ENCODE data around the gene OR5K2. TPM values are rescaled to one million over a fixed set of nuclear protein-coding genes. Genes with fewer than 3 reads are reported as not detected.

OR5K2 gene
- not detected for total RNA-seq
- not detected for total RNA-seq (2013)

DNA sequence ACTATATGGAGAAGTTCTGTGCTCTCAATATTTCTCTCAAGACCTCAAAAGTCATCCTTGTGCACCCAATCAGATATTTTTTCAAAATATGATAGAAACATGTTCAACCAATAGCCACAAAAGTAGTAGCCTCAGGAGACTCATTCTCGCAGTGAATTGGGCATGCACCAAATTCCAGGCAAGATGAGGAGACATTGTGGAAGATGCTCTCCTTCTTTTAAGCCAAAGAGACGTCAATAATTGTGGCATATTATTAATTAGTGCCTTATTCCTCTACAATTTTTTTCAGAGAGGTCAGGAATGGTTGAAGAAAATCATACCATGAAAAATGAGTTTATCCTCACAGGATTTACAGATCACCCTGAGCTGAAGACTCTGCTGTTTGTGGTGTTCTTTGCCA, at the start of gene OR5K2:
Gene OR5K2 (plus strand): TSS at position 301 of the 400 bp plus-strand sequence. CDS start 0 bp downstream, at position 301.
- ATAC-seq (no peak), DNase-seq (no peak)
- no peaks in the 10 kb centered on the region for H3K4me1 Mint-ChIP-seq
- WGBS (ENCODE audit: insufficient coverage), result no CpG with 5 or more reads among the region's 2 CpGs
- no peak within 1 kb of the TSS for H3K4me3 ChIP-seq (ENCODE audit: low read length)
- no peak for TF ChIP-seq CTCF (IDR thresholded peaks at IDR 0.05)
- H3K4me1 ChIP-seq (ENCODE audit: control insufficient read depth, insufficient read depth, low read length), result no peaks in the 10 kb centered on the region
- intact Hi-C loops (cut with micrococcal nuclease), result no loop called here
- H3K27ac ChIP-seq (ENCODE audit: low read length), result no peak within 1 kb of the TSS
- no peaks in the 10 kb centered on the region for H3K27me3 Mint-ChIP-seq (ENCODE audit: low read depth in 2 of 2)
- H3K36me3 Mint-ChIP-seq, result no peaks in the 10 kb centered on the region
- no peak within 1 kb of the TSS for H3K27ac Mint-ChIP-seq
- H3K9me3 Mint-ChIP-seq, result no peaks in the 10 kb centered on the region
- H3K4me3 Mint-ChIP-seq, result no peak within 1 kb of the TSS
- no peaks in the 10 kb centered on the region for H3K36me3 ChIP-seq (ENCODE audit: control insufficient read depth, insufficient read depth, low read length)
- H3K9me3 ChIP-seq (ENCODE audit: control insufficient read depth, insufficient read depth, low read length), result no peaks in the 10 kb centered on the region
- H3K27me3 ChIP-seq (ENCODE audit: control insufficient read depth, insufficient read depth, low read length), result no peaks in the 10 kb centered on the region

DNA sequence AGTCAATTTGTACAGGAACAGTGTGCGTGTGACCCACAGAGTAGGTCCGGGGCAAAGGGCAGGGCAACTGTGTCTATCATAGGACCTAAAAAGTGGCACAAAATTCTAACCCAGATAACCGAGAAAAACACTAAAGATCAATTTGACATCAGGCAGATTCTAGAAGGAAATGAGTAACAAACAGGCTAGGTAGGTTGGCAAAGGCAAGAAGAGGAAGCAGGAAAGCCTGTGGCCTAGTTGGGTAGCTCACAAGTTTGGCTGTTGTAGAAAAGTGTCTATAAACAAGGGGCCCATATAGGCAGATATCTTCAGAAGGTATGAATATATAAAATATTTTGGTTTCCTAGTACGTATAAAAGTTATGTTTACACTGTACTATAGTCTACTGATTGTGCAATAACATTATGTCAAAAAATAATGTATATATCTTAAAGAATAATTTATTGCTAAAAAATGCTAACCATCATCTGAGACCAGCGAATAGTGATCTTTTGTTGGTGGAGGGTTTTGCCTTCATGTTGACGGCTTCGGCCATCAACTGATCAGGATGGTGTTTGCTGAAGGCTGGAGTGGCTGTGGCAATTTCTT, 47.8 kb upstream of the OR5K2 start:
- Histone ChIP-seq H3K27ac (ENCODE audit: low read length) (no peak overlapping the region), H3K4me3 (ENCODE audit: low read length) (no peak overlapping the region), H3K27me3 (ENCODE audit: control insufficient read depth, insufficient read depth, low read length) (peaks cover 2% of the 10 kb centered on the region), H3K9me3 (ENCODE audit: control insufficient read depth, insufficient read depth, low read length) (no peaks in the 10 kb centered on the region), H3K4me1 (ENCODE audit: control insufficient read depth, insufficient read depth, low read length) (peaks cover 3% of the 10 kb centered on the region), H3K36me3 (ENCODE audit: control insufficient read depth, insufficient read depth, low read length) (no peaks in the 10 kb centered on the region)
- Mint-ChIP-seq H3K27me3 (ENCODE audit: low read depth in 2 of 2) (peaks cover 8 to 12% of the 10 kb centered on the region in 2 donors), H3K9me3 (peaks cover 0 to 4% of the 10 kb centered on the region in 2 donors), H3K36me3 (no peaks in the 10 kb centered on the region), H3K27ac (no peak overlapping the region), H3K4me3 (no peak overlapping the region), H3K4me1 (no peaks in the 10 kb centered on the region)
- DNase-seq (no peak), ATAC-seq (no peak)
- no peak for TF ChIP-seq CTCF (IDR thresholded peaks at IDR 0.05)
- intact Hi-C loops (cut with micrococcal nuclease), result no loop called here
- 88% methylated on average over 6 of the region's 7 CpGs for WGBS (ENCODE audit: insufficient coverage)

- no peak overlapping the region for H3K4me3 ChIP-seq (ENCODE audit: low read length)
- Mint-ChIP-seq H3K27ac (no peak overlapping the region), H3K9me3 (peaks cover 0 to 4% of the 10 kb centered on the region in 2 donors), H3K36me3 (no peaks in the 10 kb centered on the region), H3K4me3 (no peak overlapping the region), H3K27me3 (ENCODE audit: low read depth in 2 of 2) (peaks cover 4 to 7% of the 10 kb centered on the region in 2 donors), H3K4me1 (no peaks in the 10 kb centered on the region)
- peaks cover 2% of the 10 kb centered on the region for H3K27me3 ChIP-seq (ENCODE audit: control insufficient read depth, insufficient read depth, low read length)
- no peak overlapping the region for H3K27ac ChIP-seq (ENCODE audit: low read length)
- DNase-seq, result no peak
- intact Hi-C loops (cut with micrococcal nuclease), result no loop called here
- no peak for ATAC-seq
- H3K36me3 ChIP-seq (ENCODE audit: control insufficient read depth, insufficient read depth, low read length), result no peaks in the 10 kb centered on the region
- peaks cover 3% of the 10 kb centered on the region for H3K4me1 ChIP-seq (ENCODE audit: control insufficient read depth, insufficient read depth, low read length)
- no peak for TF ChIP-seq CTCF (IDR thresholded peaks at IDR 0.05)
- 98% methylated on average over 4 of the region's 4 CpGs for WGBS (ENCODE audit: insufficient coverage)
- no peaks in the 10 kb centered on the region for H3K9me3 ChIP-seq (ENCODE audit: control insufficient read depth, insufficient read depth, low read length)
Observed at GRCh38 chr3:98450372-98450771, 47.1 kb upstream of the OR5K2 start.

DNA sequence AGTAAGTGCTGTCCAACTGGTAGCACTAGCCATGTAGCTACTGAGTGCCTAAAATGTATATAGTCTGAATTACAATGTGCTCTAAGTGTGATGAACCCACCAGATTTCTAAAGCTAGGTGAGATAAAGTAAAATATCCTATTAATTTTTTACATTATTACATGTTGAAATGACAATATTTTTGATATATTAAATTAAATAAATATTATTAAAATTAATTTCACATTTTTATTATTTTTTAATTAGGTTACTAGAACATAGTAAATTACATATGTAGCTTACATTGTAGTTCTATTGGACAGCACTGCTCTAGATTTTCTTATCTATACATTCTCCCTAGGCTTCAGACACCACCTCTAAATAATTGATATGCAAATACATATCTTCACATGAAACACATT, 43.7 kb upstream of the OR5K2 start:
- ATAC-seq, result no peak

More for the DNA sequence above, 43.7 kb upstream of the OR5K2 start:
- Histone ChIP-seq H3K4me3 (ENCODE audit: low read length) (no peak overlapping the region), H3K27me3 (ENCODE audit: control insufficient read depth, insufficient read depth, low read length) (no peaks in the 10 kb centered on the region), H3K9me3 (ENCODE audit: control insufficient read depth, insufficient read depth, low read length) (no peaks in the 10 kb centered on the region), H3K27ac (ENCODE audit: low read length) (no peak overlapping the region), H3K36me3 (ENCODE audit: control insufficient read depth, insufficient read depth, low read length) (no peaks in the 10 kb centered on the region), H3K4me1 (ENCODE audit: control insufficient read depth, insufficient read depth, low read length) (peaks cover 3% of the 10 kb centered on the region)
- H3K4me3 Mint-ChIP-seq, result no peak overlapping the region
- H3K9me3 Mint-ChIP-seq, result peaks cover 0 to 3% of the 10 kb centered on the region in 2 donors
- TF ChIP-seq CTCF (IDR thresholded peaks at IDR 0.05), result no peak
- no peak overlapping the region for H3K27ac Mint-ChIP-seq
- H3K27me3 Mint-ChIP-seq (ENCODE audit: low read depth in 2 of 2), result no peaks in the 10 kb centered on the region
- H3K36me3 Mint-ChIP-seq, result no peaks in the 10 kb centered on the region
- H3K4me1 Mint-ChIP-seq, result no peaks in the 10 kb centered on the region
- DNase-seq, result no peak
- intact Hi-C loops (cut with micrococcal nuclease), result no loop called here
